DMS153 treated with DMSO at 0.1 percent for 48 hours (cell line): ENCODE results near the gene DCDC1.

Source experiments
- DNase-seq: peaks from one replicate; lab custom pipeline; 2025; ENCODE audit not compliant: unreplicated experiment; lab: John Stamatoyannopoulos, UW

The DCDC1 gene, protein sequence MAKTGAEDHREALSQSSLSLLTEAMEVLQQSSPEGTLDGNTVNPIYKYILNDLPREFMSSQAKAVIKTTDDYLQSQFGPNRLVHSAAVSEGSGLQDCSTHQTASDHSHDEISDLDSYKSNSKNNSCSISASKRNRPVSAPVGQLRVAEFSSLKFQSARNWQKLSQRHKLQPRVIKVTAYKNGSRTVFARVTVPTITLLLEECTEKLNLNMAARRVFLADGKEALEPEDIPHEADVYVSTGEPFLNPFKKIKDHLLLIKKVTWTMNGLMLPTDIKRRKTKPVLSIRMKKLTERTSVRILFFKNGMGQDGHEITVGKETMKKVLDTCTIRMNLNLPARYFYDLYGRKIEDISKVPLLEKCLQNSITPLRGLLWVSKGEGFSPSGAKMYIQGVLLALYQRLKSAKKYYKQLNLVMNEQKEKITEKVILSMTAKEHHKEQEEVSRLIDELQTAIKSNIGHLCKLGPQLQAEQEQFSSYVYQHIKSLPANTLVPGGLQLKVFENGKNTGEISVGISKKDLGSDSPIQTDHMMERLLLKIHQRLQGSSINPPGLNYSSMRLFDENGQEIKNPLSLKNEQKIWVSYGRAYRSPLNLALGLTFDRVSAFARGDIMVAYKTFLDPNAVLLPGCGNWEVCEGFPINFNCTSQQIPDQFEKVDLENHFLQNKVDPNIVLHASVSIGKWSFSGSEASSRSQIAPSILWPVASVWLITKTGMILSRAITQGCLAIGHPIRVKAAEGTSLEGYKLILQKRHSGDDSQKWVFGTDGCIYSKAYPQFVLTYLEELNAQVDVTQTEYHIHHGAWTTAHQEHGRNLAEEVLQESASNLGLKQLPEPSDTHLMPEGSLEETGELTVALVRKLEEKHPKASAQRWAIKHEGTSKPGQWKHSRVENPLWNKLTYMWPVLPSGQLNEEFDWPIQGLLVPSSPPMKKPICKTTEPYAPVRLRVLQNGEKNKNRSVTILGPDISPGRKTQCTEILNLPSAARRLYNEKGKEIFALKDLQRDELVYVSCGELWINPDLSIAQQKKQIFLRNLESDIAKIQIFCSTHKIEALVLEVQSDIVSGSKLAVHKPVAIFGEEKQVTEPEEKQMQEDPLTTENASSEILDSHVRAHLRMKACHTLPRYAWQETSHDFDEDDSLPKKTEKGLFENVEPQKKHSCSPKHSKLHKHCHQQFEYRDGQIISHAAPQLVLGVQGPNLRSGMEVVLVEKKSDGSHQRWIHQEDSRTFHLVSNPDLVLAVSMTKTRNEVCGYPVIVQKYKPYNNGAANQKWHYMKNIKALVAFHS (N-terminal part only)

DNA sequence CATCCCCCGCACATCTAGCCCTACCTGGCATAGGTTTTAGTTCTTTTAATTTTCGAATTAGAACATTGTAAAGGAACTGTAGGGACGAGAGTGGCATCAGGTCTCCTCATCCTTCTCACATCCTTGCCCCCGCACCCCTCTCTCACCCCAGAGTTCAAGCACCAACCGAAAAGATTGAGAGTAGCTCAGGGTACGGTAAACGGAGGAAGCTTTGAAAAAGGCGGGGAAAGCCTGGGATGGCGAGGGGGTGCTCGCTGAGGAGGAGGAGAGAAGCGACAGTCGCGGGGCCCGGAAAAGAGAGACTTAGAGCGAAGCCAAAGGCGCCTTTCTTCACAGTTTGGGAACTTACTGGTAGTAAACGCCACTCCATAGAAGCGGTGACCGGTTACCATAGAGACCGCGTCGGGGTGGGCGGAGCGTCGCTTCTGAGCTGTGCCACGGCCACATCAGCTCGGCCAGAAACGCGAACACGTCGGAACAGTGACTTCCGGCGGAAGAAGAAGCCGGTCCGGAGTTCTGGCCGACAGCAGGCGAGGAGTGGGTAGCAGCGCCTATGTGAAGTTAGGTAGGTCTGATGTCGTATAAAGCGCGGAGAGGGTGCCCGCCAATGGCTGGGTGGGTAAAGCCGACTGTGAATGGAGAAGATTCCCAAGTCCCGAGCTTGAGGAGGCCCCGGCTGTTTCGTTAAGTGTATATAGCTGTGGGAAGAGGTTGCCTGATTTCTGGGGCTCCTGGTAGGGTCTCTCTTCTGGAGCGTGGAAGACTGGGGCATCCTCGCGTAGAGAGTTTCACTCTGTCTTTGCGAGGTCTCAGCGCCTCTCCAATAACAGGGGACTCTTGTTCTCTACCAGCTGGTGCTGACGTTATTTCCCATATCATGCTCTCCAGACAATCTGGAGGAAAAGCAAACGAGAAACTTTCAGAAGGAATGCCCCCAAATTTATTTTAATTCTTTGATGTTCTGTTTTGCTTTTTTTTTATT lies at the start of gene DCDC1, which contains the start of gene DNAJC24:
Gene DCDC1, minus strand, starts transcription at position 392 of the 982 bp plus-strand sequence. CDS start 41,459 bp downstream, outside the sequence.
Gene DNAJC24, plus strand, starts transcription at position 513 of the 982 bp plus-strand sequence. CDS start 889 bp downstream, outside the sequence.
- peak; percentile 87 for DNase-seq

DNA sequence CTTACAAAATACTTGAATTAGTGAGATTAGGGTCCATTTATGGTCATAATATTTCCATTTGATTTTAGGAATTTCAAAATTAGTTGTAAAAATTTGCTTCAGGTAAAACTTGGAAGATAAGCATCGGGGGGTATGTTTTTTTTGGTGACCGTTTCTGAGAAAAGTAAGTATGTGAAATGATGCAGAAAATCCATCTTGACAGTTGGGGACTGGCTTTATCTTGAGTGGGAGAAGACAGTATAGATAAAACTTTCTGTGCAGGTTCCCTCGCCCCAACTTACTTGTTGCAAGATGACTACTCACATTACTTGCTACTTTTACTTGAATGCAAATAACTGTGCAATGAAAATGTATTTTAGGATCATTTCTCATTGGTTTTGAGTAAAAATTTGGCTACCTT lies 49.6 kb upstream of the DCDC1 start:
- DNase-seq = no peak

DNA sequence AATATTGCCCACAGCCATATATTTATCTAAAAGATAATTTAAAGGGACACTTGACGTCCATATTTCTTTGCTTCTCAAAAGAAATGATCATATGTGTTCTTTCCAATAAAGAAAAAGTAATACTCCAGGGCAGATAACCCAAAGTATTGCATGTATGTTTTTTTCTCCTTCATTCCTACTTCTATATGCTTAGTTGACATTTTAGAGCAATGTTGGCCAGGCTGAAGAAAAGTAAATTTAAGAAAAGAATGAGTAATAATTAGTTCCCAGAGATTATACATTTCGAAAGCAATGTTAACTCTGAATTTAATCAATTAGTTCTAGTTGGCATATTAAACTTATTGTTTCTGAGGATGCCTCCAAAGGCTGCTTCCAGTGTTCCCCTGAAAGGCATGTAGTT lies 48.3 kb upstream of the DCDC1 start:
- no peak for DNase-seq

DNA sequence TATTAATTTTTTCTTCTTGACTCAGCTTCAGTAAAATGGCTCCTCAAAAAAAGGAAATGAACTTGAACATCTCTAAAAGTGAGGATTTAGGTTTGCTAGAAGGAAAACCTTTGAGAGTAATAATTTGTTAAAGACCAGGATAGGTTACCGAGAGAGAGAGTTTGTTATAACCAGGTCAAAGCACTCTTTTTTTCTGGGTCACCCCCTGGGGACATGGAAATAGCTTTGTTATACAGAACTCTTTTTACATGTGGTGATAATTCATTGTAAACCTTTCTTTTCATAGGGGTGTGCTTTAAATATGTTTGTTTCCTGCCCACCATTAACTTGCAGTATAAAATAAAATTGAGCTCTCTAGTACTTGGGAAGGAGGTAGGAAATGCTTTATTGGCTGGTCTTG lies 47.8 kb upstream of the DCDC1 start:
- DNase-seq = no peak

DNA sequence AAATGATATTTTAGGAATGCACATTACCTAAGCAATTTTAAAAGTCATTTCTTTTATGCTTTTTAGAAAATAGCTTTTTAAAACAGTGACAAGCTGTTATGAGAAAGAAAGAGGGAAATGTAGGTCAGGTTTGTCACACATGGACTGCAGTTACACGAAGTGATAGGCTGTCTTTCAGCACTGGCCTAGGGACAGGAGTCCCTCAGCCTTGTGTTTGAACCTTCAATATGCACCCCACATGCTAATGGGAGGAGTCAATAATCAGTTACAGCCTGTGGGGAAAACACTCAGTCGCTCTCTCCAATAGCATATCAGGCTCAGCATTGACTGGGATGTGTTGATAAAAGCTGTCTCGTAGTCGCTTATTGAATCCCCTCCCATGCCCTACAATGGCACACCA lies 45.9 kb upstream of the DCDC1 start:
- DNase-seq = no peak

DNA sequence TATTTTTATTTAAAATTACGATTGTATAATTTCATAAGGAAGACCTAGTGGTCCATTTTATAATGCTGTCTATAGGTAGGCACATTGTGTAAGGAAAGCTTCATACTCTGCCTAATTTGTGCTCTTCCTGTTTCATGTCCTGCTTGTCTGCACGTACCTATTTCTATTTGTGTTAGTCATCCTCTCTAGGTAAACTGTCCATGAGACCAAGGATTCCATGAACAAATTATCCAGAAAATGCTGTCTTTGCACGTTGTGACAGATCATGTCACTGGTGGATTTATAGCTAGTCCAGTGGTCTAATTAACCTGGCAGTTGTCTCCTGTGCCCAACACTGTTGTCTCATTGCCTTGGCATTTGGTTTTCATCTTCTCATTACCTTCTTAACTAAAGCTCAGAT lies 44.8 kb upstream of the DCDC1 start:
- no peak for DNase-seq

DNA sequence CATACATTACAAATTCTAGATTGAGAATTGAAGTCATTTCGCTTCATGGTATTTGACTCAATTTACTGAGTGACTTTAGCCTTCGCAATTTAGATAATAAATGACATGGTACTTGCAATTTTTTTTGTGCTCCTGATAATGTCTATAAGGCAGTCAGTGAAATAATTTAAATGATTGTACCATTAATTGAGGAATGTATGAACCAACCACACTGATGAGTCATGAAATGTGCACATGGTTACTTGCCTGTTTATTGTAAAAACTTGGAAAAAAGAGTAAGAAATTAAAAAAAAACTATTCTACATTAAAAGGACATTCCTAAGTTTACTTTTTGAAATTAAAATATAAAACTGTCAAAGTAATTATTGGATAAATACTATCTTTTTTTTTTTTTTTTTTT lies 43.4 kb upstream of the DCDC1 start:
- DNase-seq = no peak

DNA sequence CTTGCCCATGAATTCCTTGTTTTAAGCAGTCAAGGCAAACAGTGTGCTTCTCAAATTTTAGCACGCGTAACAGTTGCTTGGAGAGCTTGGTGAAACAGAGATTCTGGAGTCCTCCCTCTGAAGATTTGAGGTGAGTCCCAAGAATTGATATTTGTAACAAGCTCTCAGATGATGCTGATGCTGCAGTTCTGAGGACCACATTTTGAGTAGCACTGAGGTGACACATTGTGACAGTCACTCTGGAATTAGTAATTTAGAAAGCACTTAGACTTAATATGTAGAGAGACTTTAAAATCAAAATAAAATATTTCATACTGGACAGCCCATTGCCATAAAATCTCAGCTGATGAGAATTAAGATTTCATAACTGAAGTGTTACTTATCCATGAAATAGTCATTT lies 38.7 kb upstream of the DCDC1 start:
- DNase-seq = no peak

DNA sequence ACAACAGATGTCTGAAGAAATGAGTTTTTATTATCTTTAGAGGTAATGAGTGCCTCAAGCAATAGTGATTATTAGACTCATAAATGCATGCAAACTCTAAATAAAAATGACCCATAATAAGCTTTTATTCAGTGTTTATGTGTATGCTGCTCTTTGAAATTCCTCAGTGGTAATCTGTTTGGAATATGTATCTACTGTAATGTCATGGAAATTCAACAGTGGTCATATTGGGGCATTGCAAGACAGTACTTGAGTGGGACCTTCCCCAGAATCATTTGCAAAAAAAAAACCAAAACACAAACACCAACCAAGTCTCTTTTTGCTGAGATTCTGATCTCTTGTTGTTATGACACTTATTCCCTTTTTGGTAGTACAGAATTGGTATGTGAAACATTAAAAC lies 35.1 kb upstream of the DCDC1 start:
- DNase-seq = no peak

DNA sequence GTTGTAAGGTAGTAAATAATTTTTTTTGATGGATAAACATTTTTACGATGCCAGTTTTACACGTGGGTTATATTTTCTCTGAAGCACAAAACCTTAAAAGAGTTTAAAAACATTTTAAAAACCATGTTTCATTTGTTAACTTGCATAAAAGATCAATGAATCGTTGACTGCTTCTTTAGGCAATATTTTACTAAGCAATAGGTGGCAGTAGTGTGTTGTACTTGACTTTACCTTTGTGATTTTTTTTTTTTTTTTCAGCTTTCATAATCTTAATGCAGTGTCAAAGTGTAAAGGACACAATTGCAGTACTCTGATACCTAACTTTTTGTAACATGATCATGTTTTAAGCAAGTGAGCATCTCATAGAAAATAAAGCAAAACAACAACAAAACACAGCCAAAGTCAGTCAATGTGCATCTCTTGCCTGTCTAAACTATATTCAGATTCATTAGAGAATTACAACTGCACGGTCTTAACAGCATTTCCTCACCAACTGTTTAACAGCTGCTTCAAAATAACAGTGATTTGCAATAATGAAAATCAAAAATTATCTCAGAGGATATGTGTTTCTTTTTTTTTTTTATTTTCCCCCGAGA lies 27.8 kb upstream of the DCDC1 start:
- no peak for DNase-seq

DNA sequence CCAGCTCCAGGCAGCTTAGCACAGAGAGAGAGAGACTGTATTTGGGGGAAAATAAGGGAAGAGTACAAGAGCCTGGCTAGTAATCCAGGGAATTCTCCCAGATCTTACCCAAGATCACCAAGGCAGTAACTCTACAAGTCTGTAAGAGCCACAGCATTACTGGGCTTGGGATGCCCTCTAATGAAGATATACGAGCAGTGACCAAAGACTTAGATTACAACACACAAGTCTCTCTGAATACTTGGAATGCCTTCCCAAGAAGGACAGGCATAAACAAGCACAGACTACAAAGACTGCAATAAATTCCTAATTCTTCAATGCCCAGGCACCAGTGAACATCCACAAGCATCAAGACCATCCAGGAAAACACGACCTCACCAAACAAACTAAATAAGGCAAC lies 17.8 kb upstream of the DCDC1 start:
- DNase-seq = no peak

DNA sequence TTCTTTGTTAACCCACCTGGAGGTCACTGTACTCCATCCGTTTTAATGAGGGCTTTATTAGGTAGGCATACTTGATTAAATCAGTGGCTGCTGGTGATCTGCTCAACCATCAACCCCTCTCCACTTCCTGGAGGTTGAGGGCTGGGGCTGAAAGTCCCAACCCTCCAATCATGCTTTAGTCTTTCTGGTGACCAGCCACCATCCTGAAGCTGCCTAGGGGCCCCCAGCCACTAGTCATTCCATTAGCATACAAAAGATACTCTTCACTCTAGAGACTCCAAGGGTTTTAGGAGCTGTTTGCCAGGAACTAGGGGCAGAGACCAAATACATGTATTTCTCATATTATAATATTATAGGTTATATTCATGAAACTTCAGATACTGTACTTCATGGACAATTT lies 13.6 kb upstream of the DCDC1 start:
- DNase-seq = no peak

DNA sequence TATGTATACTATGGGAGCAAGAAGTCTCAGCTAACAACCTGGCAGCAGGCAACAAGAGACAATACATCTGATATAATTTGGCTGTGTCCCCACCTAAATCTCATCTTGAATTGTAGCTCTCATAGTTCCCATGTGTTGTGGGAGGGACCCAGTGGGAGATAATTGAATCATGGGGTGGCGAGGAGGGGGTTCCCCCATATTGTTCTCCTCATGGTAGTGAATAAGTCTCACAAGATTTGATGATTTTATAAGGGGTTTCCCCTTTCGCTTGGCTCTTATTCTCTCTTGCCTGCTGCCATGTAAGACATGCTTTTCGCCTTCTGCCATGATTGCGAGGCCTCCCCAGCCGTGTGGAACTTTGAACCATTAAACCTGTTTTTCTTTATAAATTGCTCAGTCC lies 6.3 kb upstream of the DCDC1 start:
- DNase-seq = no peak

DNA sequence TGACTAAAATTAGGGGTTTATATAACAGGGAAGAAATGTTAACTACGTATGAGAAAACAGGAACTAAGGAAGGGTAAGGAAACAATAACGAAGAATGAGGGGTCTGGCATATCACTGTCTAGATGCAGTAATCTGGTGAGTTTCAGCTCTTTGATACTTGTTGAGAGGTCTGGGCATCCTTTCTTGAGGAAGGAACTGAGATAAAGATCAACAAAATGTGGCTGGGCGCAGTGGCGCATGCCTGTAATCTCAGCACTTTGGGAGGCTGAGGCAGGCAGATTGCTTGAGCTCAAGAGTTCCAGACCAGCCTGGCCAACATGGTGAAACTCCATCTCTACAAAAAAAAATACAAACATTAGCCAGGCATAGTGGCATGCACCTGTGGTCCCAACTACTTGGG lies 2.7 kb downstream of the DCDC1 start:
- DNase-seq = no peak

DNA sequence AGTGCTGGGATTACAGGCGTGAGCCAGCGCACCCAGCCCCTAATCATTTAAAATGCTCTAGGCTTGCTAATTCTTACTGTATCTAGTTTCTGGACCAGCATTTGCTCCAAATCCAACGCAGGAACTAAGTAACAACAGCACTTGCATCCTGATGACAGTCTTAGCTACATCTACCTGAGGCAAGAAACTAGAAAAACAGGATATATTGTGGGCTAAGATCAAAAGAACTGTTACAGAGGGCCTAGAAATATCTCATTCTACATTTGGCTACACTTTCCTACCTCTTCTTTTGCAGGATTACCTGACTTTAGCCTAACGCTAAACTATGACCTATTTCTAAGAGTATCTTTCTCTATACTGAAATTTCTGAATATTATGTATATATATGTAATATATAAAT lies 7.8 kb downstream of the DCDC1 start:
- DNase-seq = no peak

DNA sequence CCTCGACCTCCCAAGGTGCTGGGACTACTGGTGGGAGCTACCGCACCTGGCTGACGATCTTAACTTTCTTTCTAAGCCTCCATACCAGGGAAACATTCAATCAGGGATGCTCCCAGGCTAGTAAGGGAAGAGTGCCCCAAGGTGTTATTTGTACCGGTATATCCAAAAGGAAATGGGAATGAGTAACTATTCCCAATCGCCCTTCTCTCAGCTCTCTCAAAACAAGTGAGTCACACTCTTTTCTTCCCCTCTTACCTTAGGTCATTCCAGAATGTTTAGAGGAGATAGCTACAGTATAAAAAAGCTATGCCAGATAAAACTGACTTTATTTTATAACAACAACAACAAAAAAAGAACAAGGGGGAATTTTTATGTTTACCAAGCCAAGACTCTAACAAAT lies 13.7 kb downstream of the DCDC1 start:
- no peak for DNase-seq

DNA sequence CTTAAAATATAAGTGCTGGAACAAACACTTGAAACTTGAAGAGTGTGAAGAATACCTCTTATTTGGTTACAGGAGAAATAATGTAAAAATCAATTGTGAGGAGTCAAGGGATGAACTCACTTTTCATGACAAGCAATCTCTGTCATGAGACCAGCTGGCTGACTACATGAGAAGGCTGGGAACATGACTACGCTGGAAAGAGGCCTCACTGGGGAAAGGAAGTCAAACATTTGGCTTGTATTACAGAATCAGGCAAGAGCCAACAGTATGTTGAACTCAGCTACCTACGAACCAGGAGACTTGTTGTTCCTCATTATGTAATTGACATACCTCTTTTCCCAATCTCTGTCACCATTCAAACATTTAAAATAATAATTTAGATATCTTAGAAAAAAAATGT lies 14.4 kb downstream of the DCDC1 start:
- DNase-seq = no peak

DNA sequence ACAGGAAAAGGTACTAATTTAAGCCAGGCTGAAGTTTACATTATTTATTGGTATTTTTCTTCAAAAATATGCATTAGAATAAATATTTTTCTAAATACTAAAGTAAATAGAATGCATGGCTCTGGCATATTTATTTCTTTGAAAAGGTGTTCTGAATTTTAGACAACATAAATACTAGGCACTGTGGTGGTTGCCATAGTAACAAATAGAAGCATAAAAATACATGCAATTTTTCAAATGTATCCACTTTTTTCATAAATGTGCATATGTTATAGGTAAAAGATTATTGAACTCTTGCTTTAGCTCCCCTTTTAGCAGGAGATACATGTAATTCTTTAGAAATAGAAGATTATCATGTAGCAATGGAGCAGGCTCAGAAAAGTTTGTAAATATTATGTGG lies 18.4 kb downstream of the DCDC1 start:
- DNase-seq = no peak

DNA sequence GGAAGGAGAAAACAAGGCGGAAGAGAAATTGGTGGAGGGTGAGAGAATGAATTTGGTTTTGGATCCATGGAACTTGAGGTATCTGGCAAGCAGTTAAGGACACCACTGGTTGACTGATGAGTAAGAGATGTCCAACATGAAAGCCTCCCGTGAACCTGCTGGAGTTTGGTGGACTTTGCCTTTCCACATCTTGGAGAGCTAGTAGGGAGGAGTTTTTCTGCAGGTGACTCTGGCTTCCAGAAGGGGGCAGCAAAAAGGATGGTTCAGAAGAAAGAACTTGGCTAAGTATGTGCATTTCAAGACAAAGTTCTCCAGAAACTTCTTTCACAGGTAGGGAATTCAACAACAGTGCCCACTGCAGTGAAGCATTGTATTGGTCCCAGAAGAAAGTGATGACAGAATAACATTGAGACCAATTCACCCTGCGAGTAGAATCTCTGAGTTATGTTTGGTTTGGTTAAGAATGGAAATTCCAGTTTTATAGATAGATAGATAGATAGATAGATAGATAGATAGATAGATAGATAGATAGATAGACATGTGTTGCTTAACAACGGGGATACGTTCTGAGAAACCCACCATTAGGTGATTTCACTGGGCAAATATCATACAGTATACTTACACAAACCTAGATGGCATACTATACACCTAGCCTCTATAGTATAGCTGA lies 28.5 kb downstream of the DCDC1 start:
- no peak for DNase-seq
